Endothelial cell of umbilical vein (primary cell): ENCODE data around the gene TMEM253. TPM values are rescaled to one million over a fixed set of nuclear protein-coding genes. Genes with fewer than 3 reads are reported as not detected.

Experiments
- BruUV-seq: library from RNA; stranded (reverse); fragments of 400-500 nt; replicated peaks from 2 replicates; lab custom pipeline; 2021; lab: Mats Ljungman, UMichigan
- CTCF ChIA-PET: fragments of 300-600, 350-600 bp; sonication (Branson Sonifier 250); formaldehyde crosslinking; loops from one replicate; lab custom pipeline; 2021; ENCODE audit warnings: antibody characterized with exemption, inconsistent platforms; lab: Charles Lee
- POLR2A ChIA-PET: fragments of 300-600, 350-600 bp; sonication (Branson Sonifier 250); formaldehyde crosslinking; loops from one replicate; lab custom pipeline; 2021; ENCODE audit warnings: antibody characterized with exemption, inconsistent platforms; lab: Charles Lee
- DNase-seq: peaks from one replicate; pipeline ENCODE4 v3.0.0-alpha.2; 2011; ENCODE audit warnings: low read depth, low spot score
- FAIRE-seq: peaks from 2 replicates; lab custom pipeline; 2011; peaks lifted over from hg19 to GRCh38; lab: Jason Lieb, UNC
- H2AFZ ChIP-seq: 2 replicates; pipeline ENCODE4 v1.6.0; 2012; ENCODE audit warnings: low read depth, low read length, control low read depth, inconsistent platforms
- H3K27ac ChIP-seq: 2 replicates; pipeline ENCODE4 v1.5.1; 2011; ENCODE audit warnings: low read depth, mild to moderate bottlenecking, control low read depth, low read length, moderate library complexity; ENCODE audit not compliant: insufficient read depth
- H3K27me3 ChIP-seq, 2 experiments: 2 replicates each; pipeline versions ENCODE4 v1.6.0 to v1.6.1; 2011; ENCODE audit warnings: low read length in 2 of 2, mixed read lengths in 1 of 2; ENCODE audit not compliant: control insufficient read depth in 2 of 2, insufficient read depth in 2 of 2
- H3K36me3 ChIP-seq, 2 experiments: 2 replicates in 1 of 2; 3 replicates in 1 of 2; pipeline ENCODE4 v1.5.1; 2011; ENCODE audit warnings: low read length in 2 of 2, mild to moderate bottlenecking in 1 of 2, moderate library complexity in 1 of 2; ENCODE audit not compliant: control insufficient read depth in 2 of 2, insufficient read depth in 2 of 2; ENCODE audit errors: extremely low read depth in 1 of 2
- H3K4me1 ChIP-seq: 3 replicates; pipeline ENCODE4 v1.5.1; 2011; ENCODE audit warnings: mild to moderate bottlenecking, low read length; ENCODE audit not compliant: control insufficient read depth, insufficient read depth; ENCODE audit errors: extremely low read depth
- H3K4me2 ChIP-seq: 2 replicates; pipeline ENCODE4 v1.6.1; 2011; ENCODE audit warnings: low read length, control low read depth, mixed read lengths; ENCODE audit not compliant: insufficient read depth
- H3K4me3 ChIP-seq, 3 experiments: fragments of 200-600 bp in 1 of 3; sonication (generic), shearing (Covaris generic) in 1 of 3; replicated peaks in 1 of 3; 2 replicates each; pipeline ENCODE4 v1.5.1; 2011 to 2016; ENCODE audit warnings: control low read depth in 3 of 3, low read length in 3 of 3, mild to moderate bottlenecking in 2 of 3, inconsistent platforms in 1 of 3, low read depth in 1 of 3, moderate library complexity in 1 of 3; ENCODE audit not compliant: insufficient read depth in 1 of 3
- H3K79me2 ChIP-seq: 2 replicates; pipeline ENCODE4 v1.6.0; 2012; ENCODE audit warnings: low read length, inconsistent platforms; ENCODE audit not compliant: control insufficient read depth, insufficient read depth
- H3K9ac ChIP-seq: replicated peaks from 2 replicates; pipeline ENCODE3; 2011; ENCODE audit warnings: low read length, control low read depth; ENCODE audit not compliant: insufficient read depth; ENCODE audit errors: extremely low read depth
- H3K9me1 ChIP-seq: replicated peaks from 3 replicates; pipeline ENCODE4 v1.6.0; 2011; ENCODE audit warnings: mild to moderate bottlenecking, low read length; ENCODE audit not compliant: control insufficient read depth, insufficient read depth; ENCODE audit errors: extremely low read depth
- H3K9me3 ChIP-seq: replicated peaks from 2 replicates; pipeline ENCODE4 v1.5.1; 2012; ENCODE audit warnings: low read length, inconsistent platforms; ENCODE audit not compliant: control insufficient read depth, insufficient read depth
- H4K20me1 ChIP-seq: replicated peaks from 2 replicates; pipeline ENCODE3; 2011; ENCODE audit warnings: mild to moderate bottlenecking, low read length; ENCODE audit not compliant: control insufficient read depth, insufficient read depth; ENCODE audit errors: extremely low read depth
- CTCF ChIP-seq, 2 donors: IDR thresholded peaks; 1 replicate in 1 of 2; 2 replicates in 1 of 2; pipeline ENCODE4 v1.5.1; 2011; ENCODE audit warnings: low read length in 2 of 2, mild to moderate bottlenecking in 2 of 2, moderate library complexity in 2 of 2, control low read depth in 1 of 2, inconsistent platforms in 1 of 2, low read depth in 1 of 2; ENCODE audit not compliant: insufficient read depth in 1 of 2; ENCODE audit errors: extremely low read depth in 1 of 2
- EZH2 ChIP-seq: IDR thresholded peaks from 2 replicates; pipeline ENCODE4 v1.6.1; 2012; ENCODE audit warnings: borderline replicate concordance, low read depth, mild to moderate bottlenecking, moderate library complexity, low read length, inconsistent platforms; ENCODE audit not compliant: severe bottlenecking
- FOS ChIP-seq: IDR thresholded peaks from 2 replicates; pipeline ENCODE4 v1.6.1; 2011; ENCODE audit warnings: mild to moderate bottlenecking, low read length, moderate library complexity, borderline replicate concordance; ENCODE audit not compliant: insufficient read depth
- GATA2 ChIP-seq: IDR thresholded peaks from 2 replicates; pipeline ENCODE4 v1.7.0; 2011; ENCODE audit warnings: low read depth, mild to moderate bottlenecking, moderate library complexity, mixed read lengths, low read length; ENCODE audit not compliant: insufficient read length, insufficient read depth
- JUN ChIP-seq: IDR thresholded peaks from 2 replicates; pipeline ENCODE4 v1.6.1; 2011; ENCODE audit warnings: borderline replicate concordance, low read depth; ENCODE audit not compliant: insufficient read length, insufficient read depth
- MAX ChIP-seq: IDR thresholded peaks from 2 replicates; pipeline ENCODE4 v1.6.1; 2011; ENCODE audit not compliant: insufficient read depth, insufficient read length
- MYC ChIP-seq: IDR thresholded peaks from one replicate; pipeline ENCODE4 v1.6.1; 2011; ENCODE audit warnings: mild to moderate bottlenecking, low read depth, low read length
- POLR2A ChIP-seq: IDR thresholded peaks from 2 replicates; pipeline ENCODE4 v1.6.1; 2012; ENCODE audit warnings: low read depth, mild to moderate bottlenecking, control low read depth, low read length
- POLR2AphosphoS5 ChIP-seq: IDR thresholded peaks from 2 replicates; pipeline ENCODE4 v1.6.1; 2012; ENCODE audit warnings: low read depth, mild to moderate bottlenecking, control low read depth, low read length, moderate library complexity; ENCODE audit not compliant: insufficient read depth
- dilution Hi-C: fragments of 300-500 bp; cut with MboI; formaldehyde crosslinking; loops from one replicate; pipeline ENCODE4 v1.15.0; 2019; ENCODE audit warnings: low sequenced_read_pairs; ENCODE audit not compliant: extremely low pct_ligation_motif_present
- intact Hi-C: fragments of 100-400 bp; cut with micrococcal nuclease; formaldehyde crosslinking; loops from one replicate; pipeline ENCODE4 v1.10.0; 2022
- polyA plus RNA-seq, 4 experiments: library from polyadenylated mRNA; depleted of rRNA in 3 of 4; stranded (reverse) in 3 of 4; unstranded in 1 of 4; fragments of >200 nt; gene quantifications; 2 replicates each; pipeline versions ENCODE4 v1.2.1 to v1.2.3, GENCODE V29; 2011 to 2012; ENCODE audit warnings: missing spikeins in 1 of 4
- total RNA-seq: library from RNA; stranded (reverse); gene quantifications from 2 replicates; pipeline ENCODE4 v1.2.3, GENCODE V29; 2021

TMEM253 gene
- total and polyA plus RNA-seq, 2 donors (not counting 3 experiments of a cell fraction or from before 2014, with no cell fraction given), result 0.25 TPM; not detected in 1

- H3K9ac ChIP-seq, result peak overlapping the region; percentile 38
- CTCF ChIA-PET, result interaction anchor here (0.6 to 3.4 kb wide), 19 partner anchors 8 to 121 kb away, joined by 3 to 49 read pairs (median 6); partner anchors contain the start of gene TMEM253
- peak overlapping the region; percentile 39 for H2AFZ ChIP-seq
- dilution Hi-C loops (no loop called here), intact Hi-C loops (loop anchor here (1.0 kb wide), 1 partner anchor 16 kb away; no protein-coding TSS in a partner anchor)
- H3K36me3 ChIP-seq, result peaks cover 0 to 2% of the 10 kb centered on the region in 2 experiments
- H3K4me1 ChIP-seq, result peaks cover 10% of the 10 kb centered on the region
- no peaks in the 10 kb centered on the region for H3K9me3 ChIP-seq
- DNase-seq (peak; percentile 84), FAIRE-seq (no peak)
- no TSS peak for BruUV-seq
- H4K20me1 ChIP-seq, result no peaks in the 10 kb centered on the region
- no peaks in the 10 kb centered on the region for H3K79me2 ChIP-seq
- POLR2A ChIA-PET, result interaction anchor here (0.6 to 1.9 kb wide), 2 partner anchors 14 to 33 kb away, joined by 4 read pairs; partner anchors contain the start of gene RNASE8
- H3K27ac ChIP-seq, result no peak overlapping the region
- peak overlapping the region in 2 of 3 experiments; percentile 54 to 55 for H3K4me3 ChIP-seq
- H3K9me1 ChIP-seq, result no peaks in the 10 kb centered on the region
- peak overlapping the region; percentile 58 for H3K4me2 ChIP-seq
- H3K27me3 ChIP-seq, result peaks cover 16 to 38% of the 10 kb centered on the region in 2 experiments
- TF ChIP-seq POLR2AphosphoS5 (peak; percentile 35), EZH2 (no peak)
Measured at GRCh38 chr14:21071225-21072030, 29.4 kb upstream of the TMEM253 start.

GRCh38 chr14:21072031-21072473 is 28.8 kb upstream of the TMEM253 start:
- CTCF ChIA-PET, result interaction anchor here (0.6 to 3.4 kb wide), 16 partner anchors 12 to 121 kb away, joined by 3 to 49 read pairs (median 6); partner anchors contain the start of gene TMEM253
- intact Hi-C loops (no loop called here), dilution Hi-C loops (no loop called here)
- H3K79me2 ChIP-seq, result no peaks in the 10 kb centered on the region
- no peak overlapping the region for H3K4me3 ChIP-seq
- no peaks in the 10 kb centered on the region for H3K9me3 ChIP-seq
- POLR2A ChIA-PET, result interaction anchor here (0.6 to 1.9 kb wide), 2 partner anchors 14 to 33 kb away, joined by 4 read pairs; partner anchors contain the start of gene RNASE8
- H3K4me2 ChIP-seq, result peak overlapping the region; percentile 24
- H2AFZ ChIP-seq, result no peak overlapping the region
- no peak overlapping the region for H3K27ac ChIP-seq
- H3K36me3 ChIP-seq, result peaks cover 0 to 4% of the 10 kb centered on the region in 2 experiments
- TF ChIP-seq POLR2AphosphoS5 (no peak), GATA2 (no peak), POLR2A (no peak), MAX (no peak), JUN (no peak), CTCF (IDR thresholded peaks at IDR 0.05; ENCODE audit: extremely low read depth in 1 of 2, insufficient read depth in 1 of 2, low read depth in 1 of 2, low read length in 2 of 2) (no peak), MYC (no peak), FOS (no peak), EZH2 (no peak)
- H4K20me1 ChIP-seq, result no peaks in the 10 kb centered on the region
- H3K9me1 ChIP-seq, result no peaks in the 10 kb centered on the region
- H3K27me3 ChIP-seq, result peaks cover 16 to 33% of the 10 kb centered on the region in 2 experiments
- H3K9ac ChIP-seq, result peak overlapping the region; percentile 38
- no peak for FAIRE-seq
- H3K4me1 ChIP-seq, result peaks cover 10% of the 10 kb centered on the region
- BruUV-seq, result no TSS peak
- no peak for DNase-seq
